Endothelial cell of umbilical vein (primary cell): ENCODE measurements around the gene CACNA1S. TPM values are rescaled to one million over a fixed set of nuclear protein-coding genes. Genes with fewer than 3 reads are reported as not detected.

ENCODE experiments used
- BruUV-seq: library from RNA; stranded (reverse); fragments of 400-500 nt; replicated peaks from 2 replicates; lab custom pipeline; 2021; lab: Mats Ljungman, UMichigan
- CTCF ChIA-PET: fragments of 300-600, 350-600 bp; sonication (Branson Sonifier 250); formaldehyde crosslinking; loops from one replicate; lab custom pipeline; 2021; ENCODE audit warnings: antibody characterized with exemption, inconsistent platforms; lab: Charles Lee
- POLR2A ChIA-PET: fragments of 300-600, 350-600 bp; sonication (Branson Sonifier 250); formaldehyde crosslinking; loops from one replicate; lab custom pipeline; 2021; ENCODE audit warnings: antibody characterized with exemption, inconsistent platforms; lab: Charles Lee
- DNase-seq: peaks from one replicate; pipeline ENCODE4 v3.0.0-alpha.2; 2011; ENCODE audit warnings: low read depth, low spot score
- FAIRE-seq: peaks from 2 replicates; lab custom pipeline; 2011; peaks lifted over from hg19 to GRCh38; lab: Jason Lieb, UNC
- H2AFZ ChIP-seq: 2 replicates; pipeline ENCODE4 v1.6.0; 2012; ENCODE audit warnings: low read depth, low read length, control low read depth, inconsistent platforms
- H3K27ac ChIP-seq: 2 replicates; pipeline ENCODE4 v1.5.1; 2011; ENCODE audit warnings: low read depth, mild to moderate bottlenecking, control low read depth, low read length, moderate library complexity; ENCODE audit not compliant: insufficient read depth
- H3K27me3 ChIP-seq, 2 experiments: 2 replicates each; pipeline versions ENCODE4 v1.6.0 to v1.6.1; 2011; ENCODE audit warnings: low read length in 2 of 2, mixed read lengths in 1 of 2; ENCODE audit not compliant: control insufficient read depth in 2 of 2, insufficient read depth in 2 of 2
- H3K36me3 ChIP-seq, 2 experiments: 2 replicates in 1 of 2; 3 replicates in 1 of 2; pipeline ENCODE4 v1.5.1; 2011; ENCODE audit warnings: low read length in 2 of 2, mild to moderate bottlenecking in 1 of 2, moderate library complexity in 1 of 2; ENCODE audit not compliant: control insufficient read depth in 2 of 2, insufficient read depth in 2 of 2; ENCODE audit errors: extremely low read depth in 1 of 2
- H3K4me1 ChIP-seq: 3 replicates; pipeline ENCODE4 v1.5.1; 2011; ENCODE audit warnings: mild to moderate bottlenecking, low read length; ENCODE audit not compliant: control insufficient read depth, insufficient read depth; ENCODE audit errors: extremely low read depth
- H3K4me2 ChIP-seq: 2 replicates; pipeline ENCODE4 v1.6.1; 2011; ENCODE audit warnings: low read length, control low read depth, mixed read lengths; ENCODE audit not compliant: insufficient read depth
- H3K4me3 ChIP-seq, 3 experiments: fragments of 200-600 bp in 1 of 3; sonication (generic), shearing (Covaris generic) in 1 of 3; replicated peaks in 1 of 3; 2 replicates each; pipeline ENCODE4 v1.5.1; 2011 to 2016; ENCODE audit warnings: control low read depth in 3 of 3, low read length in 3 of 3, mild to moderate bottlenecking in 2 of 3, inconsistent platforms in 1 of 3, low read depth in 1 of 3, moderate library complexity in 1 of 3; ENCODE audit not compliant: insufficient read depth in 1 of 3
- H3K79me2 ChIP-seq: 2 replicates; pipeline ENCODE4 v1.6.0; 2012; ENCODE audit warnings: low read length, inconsistent platforms; ENCODE audit not compliant: control insufficient read depth, insufficient read depth
- H3K9ac ChIP-seq: replicated peaks from 2 replicates; pipeline ENCODE3; 2011; ENCODE audit warnings: low read length, control low read depth; ENCODE audit not compliant: insufficient read depth; ENCODE audit errors: extremely low read depth
- H3K9me1 ChIP-seq: replicated peaks from 3 replicates; pipeline ENCODE4 v1.6.0; 2011; ENCODE audit warnings: mild to moderate bottlenecking, low read length; ENCODE audit not compliant: control insufficient read depth, insufficient read depth; ENCODE audit errors: extremely low read depth
- H3K9me3 ChIP-seq: replicated peaks from 2 replicates; pipeline ENCODE4 v1.5.1; 2012; ENCODE audit warnings: low read length, inconsistent platforms; ENCODE audit not compliant: control insufficient read depth, insufficient read depth
- H4K20me1 ChIP-seq: replicated peaks from 2 replicates; pipeline ENCODE3; 2011; ENCODE audit warnings: mild to moderate bottlenecking, low read length; ENCODE audit not compliant: control insufficient read depth, insufficient read depth; ENCODE audit errors: extremely low read depth
- CTCF ChIP-seq, 2 donors: IDR thresholded peaks; 1 replicate in 1 of 2; 2 replicates in 1 of 2; pipeline ENCODE4 v1.5.1; 2011; ENCODE audit warnings: low read length in 2 of 2, mild to moderate bottlenecking in 2 of 2, moderate library complexity in 2 of 2, control low read depth in 1 of 2, inconsistent platforms in 1 of 2, low read depth in 1 of 2; ENCODE audit not compliant: insufficient read depth in 1 of 2; ENCODE audit errors: extremely low read depth in 1 of 2
- EZH2 ChIP-seq: IDR thresholded peaks from 2 replicates; pipeline ENCODE4 v1.6.1; 2012; ENCODE audit warnings: borderline replicate concordance, low read depth, mild to moderate bottlenecking, moderate library complexity, low read length, inconsistent platforms; ENCODE audit not compliant: severe bottlenecking
- FOS ChIP-seq: IDR thresholded peaks from 2 replicates; pipeline ENCODE4 v1.6.1; 2011; ENCODE audit warnings: mild to moderate bottlenecking, low read length, moderate library complexity, borderline replicate concordance; ENCODE audit not compliant: insufficient read depth
- GATA2 ChIP-seq: IDR thresholded peaks from 2 replicates; pipeline ENCODE4 v1.7.0; 2011; ENCODE audit warnings: low read depth, mild to moderate bottlenecking, moderate library complexity, mixed read lengths, low read length; ENCODE audit not compliant: insufficient read length, insufficient read depth
- JUN ChIP-seq: IDR thresholded peaks from 2 replicates; pipeline ENCODE4 v1.6.1; 2011; ENCODE audit warnings: borderline replicate concordance, low read depth; ENCODE audit not compliant: insufficient read length, insufficient read depth
- MYC ChIP-seq: IDR thresholded peaks from one replicate; pipeline ENCODE4 v1.6.1; 2011; ENCODE audit warnings: mild to moderate bottlenecking, low read depth, low read length
- POLR2A ChIP-seq: IDR thresholded peaks from 2 replicates; pipeline ENCODE4 v1.6.1; 2012; ENCODE audit warnings: low read depth, mild to moderate bottlenecking, control low read depth, low read length
- POLR2AphosphoS5 ChIP-seq: IDR thresholded peaks from 2 replicates; pipeline ENCODE4 v1.6.1; 2012; ENCODE audit warnings: low read depth, mild to moderate bottlenecking, control low read depth, low read length, moderate library complexity; ENCODE audit not compliant: insufficient read depth
- dilution Hi-C: fragments of 300-500 bp; cut with MboI; formaldehyde crosslinking; loops from one replicate; pipeline ENCODE4 v1.15.0; 2019; ENCODE audit warnings: low sequenced_read_pairs; ENCODE audit not compliant: extremely low pct_ligation_motif_present
- intact Hi-C: fragments of 100-400 bp; cut with micrococcal nuclease; formaldehyde crosslinking; loops from one replicate; pipeline ENCODE4 v1.10.0; 2022
- polyA plus RNA-seq, 4 experiments: library from polyadenylated mRNA; depleted of rRNA in 3 of 4; stranded (reverse) in 3 of 4; unstranded in 1 of 4; fragments of >200 nt; gene quantifications; 2 replicates each; pipeline versions ENCODE4 v1.2.1 to v1.2.3, GENCODE V29; 2011 to 2012; ENCODE audit warnings: missing spikeins in 1 of 4
- total RNA-seq: library from RNA; stranded (reverse); gene quantifications from 2 replicates; pipeline ENCODE4 v1.2.3, GENCODE V29; 2021
- TF ChIP-seq, protein P1 (sequence below): IDR thresholded peaks from 2 replicates; pipeline ENCODE4 v1.6.1; 2011; ENCODE audit not compliant: insufficient read depth, insufficient read length

Gene CACNA1S
- total and polyA plus RNA-seq, 2 donors (not counting 3 experiments of a cell fraction or from before 2014, with no cell fraction given): not detected

DNA sequence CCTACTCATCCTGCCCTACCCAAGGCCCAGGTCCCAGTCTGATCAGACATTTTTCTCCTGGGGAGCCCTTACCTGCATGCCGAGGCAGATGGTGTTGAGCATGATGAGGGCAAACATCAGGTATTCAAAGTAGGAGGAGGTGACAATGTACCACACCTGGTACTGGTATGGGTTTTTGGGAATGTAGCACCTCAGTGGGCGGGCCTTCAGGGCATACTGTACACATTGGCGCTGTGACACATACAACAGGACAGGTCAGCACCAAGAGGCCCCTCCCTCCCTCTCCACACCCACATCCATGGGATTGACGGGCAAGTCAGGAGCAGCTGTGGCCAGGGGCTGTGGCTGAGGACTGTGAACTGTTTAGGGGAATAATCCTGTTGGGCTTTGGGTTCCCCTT is 51.6 kb downstream of the CACNA1S start:
- no peak overlapping the region for H2AFZ ChIP-seq
- dilution Hi-C loops (no loop called here), intact Hi-C loops (no loop called here)
- peaks cover 2 to 6% of the 10 kb centered on the region in 2 experiments for H3K27me3 ChIP-seq
- H3K9me1 ChIP-seq: no peaks in the 10 kb centered on the region
- DNase-seq (no peak), FAIRE-seq (no peak)
- no peaks in the 10 kb centered on the region for H3K79me2 ChIP-seq
- CTCF ChIA-PET: no interaction called here
- TF ChIP-seq EZH2 (no peak), GATA2 (no peak), POLR2AphosphoS5 (no peak), MYC (no peak), POLR2A (no peak), CTCF (IDR thresholded peaks at IDR 0.05; ENCODE audit: extremely low read depth in 1 of 2, insufficient read depth in 1 of 2, low read depth in 1 of 2, low read length in 2 of 2) (no peak), JUN (no peak), FOS (no peak)
- TF ChIP-seq, protein P1, sequence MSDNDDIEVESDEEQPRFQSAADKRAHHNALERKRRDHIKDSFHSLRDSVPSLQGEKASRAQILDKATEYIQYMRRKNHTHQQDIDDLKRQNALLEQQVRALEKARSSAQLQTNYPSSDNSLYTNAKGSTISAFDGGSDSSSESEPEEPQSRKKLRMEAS: no peak
- no TSS peak for BruUV-seq
- H3K9ac ChIP-seq: no peak overlapping the region
- no peaks in the 10 kb centered on the region for H4K20me1 ChIP-seq
- H3K27ac ChIP-seq: no peak overlapping the region
- H3K4me1 ChIP-seq: no peaks in the 10 kb centered on the region
- no peak overlapping the region for H3K4me2 ChIP-seq
- H3K9me3 ChIP-seq: no peaks in the 10 kb centered on the region
- POLR2A ChIA-PET: no interaction called here
- no peak overlapping the region for H3K4me3 ChIP-seq
- no peaks in the 10 kb centered on the region for H3K36me3 ChIP-seq
